ENCODE data around the gene WDFY1. TPM values are rescaled to one million over a fixed set of nuclear protein-coding genes. Genes with fewer than 3 reads are reported as not detected.

Gene WDFY1
- total RNA-seq, 2 experiments from 2014 or later: 41.1 to 41.5 TPM

DNA sequence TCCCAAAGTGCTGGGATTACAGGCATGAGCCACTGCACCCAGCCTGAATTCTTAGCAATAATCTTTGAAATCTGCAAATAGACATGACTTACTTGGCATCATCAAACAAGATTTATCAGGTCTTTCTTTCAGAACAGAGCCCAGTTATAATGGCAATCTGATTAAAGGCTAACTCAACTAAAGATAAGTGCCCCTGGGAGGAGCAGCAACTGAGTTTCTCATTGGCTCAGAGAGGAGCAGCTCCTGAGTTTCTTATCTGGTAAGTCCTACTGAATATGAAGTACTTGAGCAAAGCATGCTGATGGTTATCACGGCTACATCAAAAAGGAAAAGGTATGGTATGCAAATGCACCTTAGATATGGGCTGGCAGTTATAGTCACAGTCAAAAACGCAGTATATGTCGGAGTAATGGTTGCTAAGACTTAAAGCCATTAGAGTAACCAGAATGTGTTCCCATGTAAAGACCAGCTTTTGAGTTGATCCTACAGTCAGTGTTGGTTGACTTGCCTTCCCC, 92.8 kb downstream of the WDFY1 start:
- no peaks in the 10 kb centered on the region for H3K27me3 Mint-ChIP-seq
- intact Hi-C loops (cut with DNase I, micrococcal nuclease): no loop called here
- no peaks in the 10 kb centered on the region for H3K9me3 ChIP-seq (ENCODE audit: control insufficient read depth in 1 of 2, insufficient read depth in 1 of 2, low read length in 2 of 2)
- ATAC-seq (ENCODE audit: poor library complexity) (no peak), DNase-seq (no peak)
- no peaks in the 10 kb centered on the region for H3K9me3 Mint-ChIP-seq
- CTCF ChIA-PET: no interaction called here
- H3K4me3 ChIP-seq (ENCODE audit: low read length): no peak overlapping the region
- peaks cover 13% of the 10 kb centered on the region for H3K36me3 Mint-ChIP-seq (ENCODE audit: low read depth)
- no peak overlapping the region for H3K27ac ChIP-seq (ENCODE audit: low read depth in 1 of 2, low read length in 2 of 2)
- H3K27ac Mint-ChIP-seq: no peak overlapping the region
- H3K27me3 ChIP-seq (ENCODE audit: control insufficient read depth in 1 of 2, insufficient read depth in 2 of 2, low read length in 2 of 2): no peaks in the 10 kb centered on the region
- no peak overlapping the region for H3K4me3 Mint-ChIP-seq
- H3K4me1 Mint-ChIP-seq (ENCODE audit: low read depth): peaks cover 8% of the 10 kb centered on the region
- peaks cover 6% of the 10 kb centered on the region for H3K4me1 ChIP-seq (ENCODE audit: insufficient read depth, low read length)
- TF ChIP-seq, protein P1, sequence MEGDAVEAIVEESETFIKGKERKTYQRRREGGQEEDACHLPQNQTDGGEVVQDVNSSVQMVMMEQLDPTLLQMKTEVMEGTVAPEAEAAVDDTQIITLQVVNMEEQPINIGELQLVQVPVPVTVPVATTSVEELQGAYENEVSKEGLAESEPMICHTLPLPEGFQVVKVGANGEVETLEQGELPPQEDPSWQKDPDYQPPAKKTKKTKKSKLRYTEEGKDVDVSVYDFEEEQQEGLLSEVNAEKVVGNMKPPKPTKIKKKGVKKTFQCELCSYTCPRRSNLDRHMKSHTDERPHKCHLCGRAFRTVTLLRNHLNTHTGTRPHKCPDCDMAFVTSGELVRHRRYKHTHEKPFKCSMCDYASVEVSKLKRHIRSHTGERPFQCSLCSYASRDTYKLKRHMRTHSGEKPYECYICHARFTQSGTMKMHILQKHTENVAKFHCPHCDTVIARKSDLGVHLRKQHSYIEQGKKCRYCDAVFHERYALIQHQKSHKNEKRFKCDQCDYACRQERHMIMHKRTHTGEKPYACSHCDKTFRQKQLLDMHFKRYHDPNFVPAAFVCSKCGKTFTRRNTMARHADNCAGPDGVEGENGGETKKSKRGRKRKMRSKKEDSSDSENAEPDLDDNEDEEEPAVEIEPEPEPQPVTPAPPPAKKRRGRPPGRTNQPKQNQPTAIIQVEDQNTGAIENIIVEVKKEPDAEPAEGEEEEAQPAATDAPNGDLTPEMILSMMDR (IDR thresholded peaks at IDR 0.05): no peak
- POLR2A ChIA-PET: no interaction called here
- H3K36me3 ChIP-seq (ENCODE audit: insufficient read depth, low read length): no peaks in the 10 kb centered on the region

DNA sequence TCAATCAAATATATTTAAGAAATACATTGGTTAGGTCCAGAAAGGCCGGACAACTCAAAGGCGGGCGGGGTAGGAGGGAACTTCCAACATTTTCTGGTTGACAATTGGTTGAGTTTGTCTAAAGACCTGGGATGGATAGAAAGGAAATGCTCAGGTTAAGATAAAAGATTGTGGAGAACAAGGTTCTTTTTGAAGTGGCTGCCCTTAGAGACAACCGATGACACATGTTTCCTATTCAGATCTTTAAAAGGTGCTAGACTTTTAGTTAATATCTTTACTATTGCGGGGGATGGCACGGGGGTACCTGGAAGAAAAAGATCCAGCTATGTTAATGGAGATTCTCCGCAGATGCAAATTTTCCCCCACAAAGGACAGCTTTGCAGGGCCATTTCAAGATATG, 97.7 kb downstream of the WDFY1 start:
- no peaks in the 10 kb centered on the region for H3K9me3 ChIP-seq (ENCODE audit: control insufficient read depth in 1 of 2, insufficient read depth in 1 of 2, low read length in 2 of 2)
- no peak overlapping the region for H3K4me3 ChIP-seq (ENCODE audit: low read length)
- TF ChIP-seq, protein P1 (IDR thresholded peaks at IDR 0.05): no peak
- H3K36me3 Mint-ChIP-seq (ENCODE audit: low read depth): peaks cover 13% of the 10 kb centered on the region
- intact Hi-C loops (cut with DNase I, micrococcal nuclease): no loop called here
- H3K27me3 Mint-ChIP-seq: no peaks in the 10 kb centered on the region
- ChIA-PET CTCF (no interaction called here), POLR2A (no interaction called here)
- H3K36me3 ChIP-seq (ENCODE audit: insufficient read depth, low read length): no peaks in the 10 kb centered on the region
- ATAC-seq (ENCODE audit: poor library complexity) (no peak), DNase-seq (no peak)
- no peak overlapping the region for H3K4me3 Mint-ChIP-seq
- no peak overlapping the region for H3K27ac ChIP-seq (ENCODE audit: low read depth in 1 of 2, low read length in 2 of 2)
- peaks cover 6% of the 10 kb centered on the region for H3K4me1 ChIP-seq (ENCODE audit: insufficient read depth, low read length)
- H3K27ac Mint-ChIP-seq: no peak overlapping the region
- peaks cover 10% of the 10 kb centered on the region for H3K4me1 Mint-ChIP-seq (ENCODE audit: low read depth)
- no peaks in the 10 kb centered on the region for H3K27me3 ChIP-seq (ENCODE audit: control insufficient read depth in 1 of 2, insufficient read depth in 2 of 2, low read length in 2 of 2)
- no peaks in the 10 kb centered on the region for H3K9me3 Mint-ChIP-seq

DNA sequence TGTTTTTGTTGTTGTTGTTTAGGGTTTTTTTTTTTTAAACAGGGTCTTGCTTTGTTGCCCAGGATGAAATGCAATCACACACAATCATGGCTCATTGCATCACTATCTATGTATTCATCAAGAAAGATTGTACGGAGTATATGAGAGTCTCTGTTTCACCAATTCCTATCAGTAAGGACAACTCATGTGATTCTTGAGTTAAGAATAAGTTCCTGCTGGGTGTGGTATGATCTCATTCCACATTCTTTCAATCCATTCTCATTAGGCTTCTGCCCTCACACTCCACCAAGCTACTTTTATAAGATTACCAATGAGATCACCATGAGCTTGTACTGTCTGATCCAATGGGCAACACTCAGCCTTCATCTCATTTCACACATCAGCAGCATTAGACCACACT, 98.6 kb downstream of the WDFY1 start:
- DNase-seq: no peak
- H3K4me1 ChIP-seq (ENCODE audit: insufficient read depth, low read length): peaks cover 1% of the 10 kb centered on the region
- no peak overlapping the region for H3K27ac ChIP-seq (ENCODE audit: low read depth in 1 of 2, low read length in 2 of 2)
- no peaks in the 10 kb centered on the region for H3K27me3 Mint-ChIP-seq
- no peak overlapping the region for H3K4me3 ChIP-seq (ENCODE audit: low read length)
- H3K9me3 ChIP-seq (ENCODE audit: control insufficient read depth in 1 of 2, insufficient read depth in 1 of 2, low read length in 2 of 2): no peaks in the 10 kb centered on the region
- ATAC-seq (ENCODE audit: poor library complexity): no peak
- CTCF ChIA-PET: no interaction called here
- H3K27ac Mint-ChIP-seq: no peak overlapping the region
- intact Hi-C loops (cut with DNase I, micrococcal nuclease): no loop called here
- TF ChIP-seq, protein P1 (IDR thresholded peaks at IDR 0.05): no peak
- peaks cover 13% of the 10 kb centered on the region for H3K36me3 Mint-ChIP-seq (ENCODE audit: low read depth)
- POLR2A ChIA-PET: no interaction called here
- H3K9me3 Mint-ChIP-seq: no peaks in the 10 kb centered on the region
- no peaks in the 10 kb centered on the region for H3K36me3 ChIP-seq (ENCODE audit: insufficient read depth, low read length)
- H3K4me1 Mint-ChIP-seq (ENCODE audit: low read depth): peaks cover 10% of the 10 kb centered on the region
- no peaks in the 10 kb centered on the region for H3K27me3 ChIP-seq (ENCODE audit: control insufficient read depth in 1 of 2, insufficient read depth in 2 of 2, low read length in 2 of 2)
- H3K4me3 Mint-ChIP-seq: no peak overlapping the region

Data from CD4-positive, alpha-beta T cell (primary cell).